DMS 273 (cell line): ENCODE measurements around the gene ALG11.
A peak's percentile ranks its signal among the peaks of the same experiment; 100 is the strongest.

Experiments used
- DNase-seq: peaks from one replicate; lab custom pipeline; 2025; ENCODE audit not compliant: unreplicated experiment; lab: John Stamatoyannopoulos, UW

ALG11 gene

GRCh38 chr13:51997186-51997585 is 15.0 kb upstream of the ALG11 start:
- DNase-seq: no peak

GRCh38 chr13:51997641-51998330 is 14.4 kb upstream of the ALG11 start:
- DNase-seq: peak; percentile 33

DNA sequence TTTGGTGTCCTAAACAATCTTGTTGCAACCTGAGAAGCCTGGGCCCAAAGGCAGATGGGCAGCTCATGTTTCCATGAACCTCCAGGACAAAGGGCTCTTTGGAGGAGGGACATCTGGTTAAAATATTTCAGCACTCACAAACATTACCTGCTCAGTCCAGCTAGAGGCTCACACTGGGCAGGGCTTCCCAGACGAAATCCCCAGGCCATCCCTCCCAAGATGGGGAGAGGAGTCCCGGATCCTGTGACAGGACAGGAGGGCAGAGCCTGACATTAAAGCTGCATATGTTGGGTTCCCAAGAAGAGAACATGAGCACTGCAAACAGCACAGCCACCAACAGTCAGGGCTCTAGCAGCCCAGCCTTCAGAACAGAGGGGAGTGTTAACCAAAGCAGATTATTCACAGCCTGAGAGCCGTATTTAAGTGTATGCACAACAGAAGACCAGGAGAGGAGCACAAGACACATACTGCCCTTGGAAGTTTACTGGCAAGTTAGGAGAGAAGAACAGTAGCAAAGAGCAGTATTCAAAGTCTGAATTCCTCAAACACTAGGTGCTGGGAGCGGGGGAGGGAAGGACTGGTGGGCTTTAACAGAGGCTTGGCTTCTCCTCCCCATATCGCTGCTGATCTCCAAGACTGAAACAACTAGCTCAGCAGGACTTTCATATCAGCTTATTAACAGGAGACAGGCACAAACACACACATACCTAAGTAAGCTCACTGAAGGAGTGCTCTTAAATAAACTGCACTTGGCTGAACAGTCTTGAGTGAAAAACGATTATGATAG is 13.3 kb upstream of the ALG11 start:
- peak; percentile 63 for DNase-seq

GRCh38 chr13:51999510-51999911 is 12.7 kb upstream of the ALG11 start:
- peak; percentile 60 for DNase-seq

GRCh38 chr13:51999921-52000320 is 12.3 kb upstream of the ALG11 start:
- DNase-seq: peak; percentile 25

DNA sequence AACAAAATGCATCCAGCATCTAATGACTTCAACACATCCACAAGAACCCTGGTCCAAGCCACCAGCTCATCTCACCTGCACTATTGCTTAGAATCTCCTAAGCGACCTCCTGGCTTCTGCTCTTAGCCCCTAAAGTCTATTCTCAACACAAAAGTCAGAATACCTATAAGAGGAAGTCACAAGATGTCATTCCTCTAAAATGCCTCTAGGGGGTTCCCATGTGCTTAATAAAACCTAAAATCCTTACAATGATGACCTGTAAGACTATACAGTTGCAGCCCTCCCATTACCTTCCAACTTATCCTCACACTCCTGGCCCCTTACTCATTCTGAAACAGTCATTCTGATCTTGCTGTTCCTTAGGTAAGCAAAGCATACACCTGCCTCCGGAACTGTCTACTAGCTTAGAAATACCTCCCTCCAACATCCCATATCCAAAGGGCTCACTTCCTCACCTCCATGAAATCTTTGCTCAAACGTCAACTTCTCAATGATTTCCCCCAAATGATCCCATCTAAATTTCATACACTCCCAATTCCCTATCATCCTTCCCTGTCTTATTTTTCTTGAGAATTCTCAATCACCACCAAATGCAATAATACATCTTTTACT is 11.0 kb upstream of the ALG11 start:
- DNase-seq: peak; percentile 51

GRCh38 chr13:52002361-52002760 is 9.8 kb upstream of the ALG11 start:
- no peak for DNase-seq

DNA sequence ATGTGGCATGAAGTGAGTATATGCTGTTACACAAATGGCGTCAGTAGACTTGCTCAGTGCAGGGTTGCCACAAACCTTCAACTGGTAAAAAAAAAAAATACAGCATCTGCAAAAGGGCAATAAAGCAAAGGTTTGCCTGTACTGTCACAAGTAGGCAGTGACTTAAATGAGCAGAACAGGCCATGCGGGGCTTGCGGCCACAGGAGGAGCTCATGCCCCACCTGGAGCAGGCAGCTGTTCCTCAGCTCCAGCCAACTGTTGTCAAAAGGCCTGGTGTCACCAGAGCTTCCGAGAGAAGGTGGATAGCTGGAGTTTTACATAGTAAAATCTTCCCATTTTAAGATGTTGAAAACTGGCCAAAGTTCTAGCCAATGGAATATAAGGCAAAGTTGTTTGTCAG is 8.7 kb upstream of the ALG11 start:
- peak; percentile 86 for DNase-seq

DNA sequence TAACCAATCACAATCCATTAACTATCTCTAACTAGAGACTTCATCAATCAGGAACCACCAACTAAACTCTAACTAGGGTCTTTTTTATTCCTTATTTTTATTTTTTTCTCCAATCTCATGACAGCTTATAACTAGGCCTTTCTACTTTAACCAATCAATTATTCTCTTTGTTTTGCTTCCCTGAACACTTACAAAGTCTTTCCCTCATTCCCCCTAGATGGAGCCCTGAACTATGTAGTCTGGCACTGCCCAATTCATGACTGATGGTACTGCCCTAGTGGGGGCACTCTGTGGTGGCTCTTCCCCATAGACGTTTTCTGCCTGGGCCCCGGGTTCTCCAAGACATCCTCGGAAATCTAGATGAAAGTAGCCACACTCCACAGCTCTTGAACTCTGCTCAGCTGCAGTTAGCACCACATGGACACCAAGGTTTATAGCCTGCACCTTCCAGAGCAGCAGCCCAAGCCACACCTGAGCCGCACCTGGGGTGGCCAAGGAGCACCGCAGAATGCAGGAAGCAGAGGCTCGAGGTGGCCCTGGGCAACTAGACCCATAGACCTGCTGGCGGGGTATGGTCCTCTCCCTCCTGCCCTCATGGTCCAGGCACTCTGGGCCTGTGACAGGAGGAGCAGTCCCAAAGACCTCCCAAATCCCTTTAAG is 7.6 kb upstream of the ALG11 start:
- peak; percentile 22 for DNase-seq

GRCh38 chr13:52005841-52006522 is 6.2 kb upstream of the ALG11 start:
- no peak for DNase-seq

GRCh38 chr13:52006523-52007245 is 5.5 kb upstream of the ALG11 start:
- no peak for DNase-seq

DNA sequence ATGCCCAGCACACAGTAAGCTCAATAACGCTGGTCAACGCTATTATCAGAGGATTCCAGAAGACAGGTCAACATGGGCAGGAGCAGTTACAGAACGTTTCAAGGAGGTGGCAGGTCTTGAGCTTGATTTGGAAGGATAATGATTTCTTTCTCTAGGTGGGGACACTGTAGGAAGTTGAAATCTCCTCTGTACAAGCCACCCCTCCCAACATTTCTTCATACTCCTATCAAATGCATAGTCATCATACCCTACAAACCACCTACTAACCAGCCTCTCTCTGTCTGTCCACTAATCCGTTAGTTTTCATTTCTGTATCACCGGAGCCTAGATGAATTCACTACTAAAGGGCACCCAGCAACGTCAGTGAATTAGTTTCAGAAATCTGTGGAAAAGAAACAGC is 2.3 kb upstream of the ALG11 start:
- no peak for DNase-seq

DNA sequence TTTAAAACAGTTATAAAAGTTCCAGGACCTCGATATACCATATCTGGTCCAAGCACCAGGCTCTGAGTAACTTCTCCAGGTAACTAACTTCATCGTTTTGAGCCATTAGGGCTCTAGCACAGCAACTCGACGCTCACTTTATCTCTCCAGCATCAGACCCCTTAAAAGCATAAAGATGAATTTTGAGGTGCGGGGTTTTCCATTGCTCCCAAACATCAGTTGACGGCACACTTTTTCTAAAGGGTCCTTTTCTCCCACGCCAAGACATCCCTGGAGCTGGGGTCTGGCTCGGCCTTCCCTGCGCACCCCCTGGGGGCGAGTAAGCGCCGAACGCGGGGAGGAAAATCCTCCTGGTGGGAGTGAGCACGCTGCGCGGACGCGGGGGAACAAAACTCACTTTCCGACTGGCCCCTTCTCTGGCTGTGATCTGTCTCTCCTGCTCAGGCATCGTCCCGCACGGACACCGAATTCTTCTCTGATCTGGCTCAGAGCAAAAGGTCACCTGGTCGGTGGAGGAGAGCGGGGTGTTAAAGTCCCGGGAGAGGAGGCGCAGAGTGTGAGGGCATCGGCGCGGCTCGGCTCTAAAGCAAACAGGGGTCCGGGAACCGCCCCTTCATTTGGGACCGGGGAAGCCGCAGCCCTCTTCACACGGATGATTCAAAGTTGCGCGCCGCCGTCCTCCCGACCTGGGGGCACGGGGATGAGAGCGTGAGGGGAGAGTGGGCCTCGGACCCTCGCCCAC is 1.1 kb upstream of the ALG11 start, which contains the start of gene ATP7B:
ATP7B (minus strand) TSS at position 561 of the 742 bp plus-strand sequence; CDS start at position 448, 113 bp downstream.
- peak; percentile 62 for DNase-seq

DNA sequence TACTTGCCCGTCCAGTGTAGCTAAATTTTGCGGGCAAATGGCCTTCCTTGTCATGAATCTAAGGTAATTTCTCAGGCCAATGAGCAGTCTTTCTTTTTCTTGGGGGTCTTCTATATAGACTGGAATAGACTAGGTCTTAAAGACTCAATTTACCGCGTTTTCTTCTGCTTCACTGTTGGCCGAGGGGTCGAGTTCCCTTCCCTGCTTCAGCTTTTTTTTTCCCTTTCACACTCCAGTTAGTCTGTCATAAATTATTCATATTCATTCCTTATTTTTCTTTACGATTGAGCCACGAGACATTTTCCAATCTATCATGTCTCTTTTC is 276 bp downstream of the ALG11 start:
- DNase-seq: peak; percentile 30

- no peak for DNase-seq
These were observed 4.1 kb downstream of the ALG11 start for GRCh38 chr13:52016296-52016695.

DNA sequence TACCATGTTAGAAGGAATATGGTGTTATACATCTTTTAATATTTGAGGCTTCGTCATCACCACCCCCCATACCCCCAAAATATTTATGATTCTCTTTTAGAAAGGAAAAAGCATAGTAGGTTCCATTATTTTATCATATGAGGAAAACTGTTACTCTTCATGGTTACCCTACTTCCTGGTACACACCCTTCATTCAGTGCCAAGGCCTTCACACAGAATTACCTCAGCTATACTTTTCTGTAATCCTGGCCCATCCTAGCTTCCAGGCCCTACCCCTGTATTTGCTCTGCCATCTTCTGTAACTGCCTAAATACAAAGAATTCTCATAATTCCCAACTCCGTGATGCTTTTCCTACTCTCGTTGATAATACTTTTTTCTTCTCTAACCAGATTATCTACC is 8.0 kb downstream of the ALG11 start:
- no peak for DNase-seq

GRCh38 chr13:52022356-52022755 is 10.2 kb downstream of the ALG11 start:
- no peak for DNase-seq

- no peak for DNase-seq
These were observed 12.3 kb downstream of the ALG11 start, which contains the start of gene UTP14C for GRCh38 chr13:52024481-52024880. TSS of gene UTP14C (plus strand) at chr13:52024691. CDS start at chr13:52028805, 4,114 bp downstream.

- DNase-seq: no peak
These were observed 13.5 kb downstream of the ALG11 start for GRCh38 chr13:52025475-52026245.
